GM12864 (cell line): ENCODE measurements around the gene SEL1L.

ENCODE experiments used
- DNase-seq: peaks from one replicate; pipeline ENCODE4 v3.0.0-alpha.2; 2011; ENCODE audit warnings: low read depth
- H3K4me3 ChIP-seq: 2 replicates; pipeline ENCODE4 v1.5.1; 2011; ENCODE audit warnings: mild to moderate bottlenecking, low read depth, low read length, control low read depth
- CTCF ChIP-seq: IDR thresholded peaks from 2 replicates; pipeline ENCODE4 v1.5.1; 2011; ENCODE audit warnings: low read depth, mild to moderate bottlenecking, moderate library complexity, low read length, control low read depth, inconsistent platforms; ENCODE audit errors: missing control alignments

Gene SEL1L

GRCh38 chr14:81454572-81455218 is 79.0 kb downstream of the SEL1L start:
- H3K4me3 ChIP-seq, result no peak overlapping the region

GRCh38 chr14:81453166-81453766 is 80.4 kb downstream of the SEL1L start:
- no peak overlapping the region for H3K4me3 ChIP-seq
- peak; percentile 75 for TF ChIP-seq CTCF
- no peak for DNase-seq

More at GRCh38 chr14:81454572-81455218, 79.0 kb downstream of the SEL1L start:
- TF ChIP-seq CTCF, result no peak
- no peak for DNase-seq

- no peak for DNase-seq
- TF ChIP-seq CTCF, result no peak
- no peak overlapping the region for H3K4me3 ChIP-seq
These were observed 81.1 kb downstream of the SEL1L start for GRCh38 chr14:81452341-81453133.

- no peak for DNase-seq
- TF ChIP-seq CTCF, result no peak
- no peak overlapping the region for H3K4me3 ChIP-seq
These were observed 82.7 kb downstream of the SEL1L start for GRCh38 chr14:81450976-81451375.

GRCh38 chr14:81450100-81450531 is 83.5 kb downstream of the SEL1L start:
- DNase-seq, result no peak
- H3K4me3 ChIP-seq, result no peak overlapping the region
- TF ChIP-seq CTCF, result no peak

- no peak for DNase-seq
- no peak overlapping the region for H3K4me3 ChIP-seq
- TF ChIP-seq CTCF, result no peak
These were observed 84.1 kb downstream of the SEL1L start for GRCh38 chr14:81449576-81449975.

- no peak for DNase-seq
- H3K4me3 ChIP-seq, result no peak overlapping the region
- TF ChIP-seq CTCF, result no peak
These were observed 84.5 kb downstream of the SEL1L start for GRCh38 chr14:81449114-81449513.
